K562 (cell line): ENCODE measurements around the gene LIN28A. TPM values are rescaled to one million over a fixed set of nuclear protein-coding genes. Genes with fewer than 3 reads are reported as not detected.

Source experiments
- ATF4 ChIP-seq: fragments of 450-650 bp; formaldehyde crosslinking; IDR thresholded peaks from 2 replicates; pipeline ENCODE4 v1.4.0; 2022; ENCODE audit warnings: mild to moderate bottlenecking, moderate library complexity
- CLOCK ChIP-seq: fragments of 250-450 bp; sonication (Bioruptor Pico); IDR thresholded peaks from 2 replicates; pipeline ENCODE4 v1.4.0; 2020; ENCODE audit warnings: mild to moderate bottlenecking, moderate library complexity, borderline replicate concordance
- CREB3 ChIP-seq: fragments of 450-650 bp; conservative IDR thresholded peaks from 2 replicates; pipeline ENCODE4 v1.6.1; 2016; ENCODE audit warnings: missing genetic modification characterization, low read depth, mild to moderate bottlenecking, missing compliant biosample characterization, moderate library complexity
- ERF ChIP-seq: fragments of 450-650 bp; formaldehyde crosslinking; IDR thresholded peaks from 2 replicates; pipeline ENCODE4 v1.4.0; 2020; ENCODE audit warnings: mild to moderate bottlenecking, mixed read lengths
- HCFC1 ChIP-seq: IDR thresholded peaks from 2 replicates; pipeline ENCODE4 v1.6.1; 2012; ENCODE audit warnings: low read depth, low read length, improper control_type of control experiment
- IRF1 ChIP-seq: sonication (generic); formaldehyde crosslinking; IDR thresholded peaks from 2 replicates; pipeline ENCODE4 v1.8.0; 2022; ENCODE audit warnings: missing genetic modification reagents, mild to moderate bottlenecking, borderline replicate concordance
- NCOA4 ChIP-seq: fragments of 450-650 bp; IDR thresholded peaks from 2 replicates; pipeline ENCODE4 v1.6.1; 2018; ENCODE audit warnings: mild to moderate bottlenecking; ENCODE audit not compliant: partially characterized antibody
- PHF8 ChIP-seq: fragments of 200-600 bp; sonication (generic); IDR thresholded peaks from 2 replicates; pipeline ENCODE4 v1.6.1; 2012; ENCODE audit warnings: mixed run types, mild to moderate bottlenecking, inconsistent platforms, low read length, moderate library complexity, borderline replicate concordance
- RBBP5 ChIP-seq: fragments of 200-600 bp; sonication (generic); IDR thresholded peaks from 2 replicates; pipeline ENCODE4 v1.6.1; 2012; ENCODE audit warnings: borderline replicate concordance, mild to moderate bottlenecking, low read length, control low read depth, inconsistent platforms; ENCODE audit not compliant: insufficient read depth, poor library complexity, severe bottlenecking
- TFAP4 ChIP-seq: sonication (generic); formaldehyde crosslinking; IDR thresholded peaks from 2 replicates; pipeline ENCODE4 v1.8.0; 2022; ENCODE audit warnings: missing genetic modification reagents, mild to moderate bottlenecking, moderate library complexity, borderline replicate concordance
- VEZF1 ChIP-seq: fragments of 200-800 bp; sonication (Bioruptor generic); IDR thresholded peaks from 2 replicates; pipeline ENCODE4 v1.6.1; 2017; ENCODE audit warnings: missing genetic modification characterization, missing compliant biosample characterization
- ZBTB7A ChIP-seq: IDR thresholded peaks from 2 replicates; pipeline ENCODE4 v1.6.1; 2011; ENCODE audit warnings: low read depth, mild to moderate bottlenecking, low read length, moderate library complexity, borderline replicate concordance; ENCODE audit not compliant: control insufficient read depth
- ZC3H4 ChIP-seq: sonication (generic); formaldehyde crosslinking; IDR thresholded peaks from 2 replicates; pipeline ENCODE4 v1.9.0; 2021; ENCODE audit warnings: missing genetic modification reagents, borderline replicate concordance
- ZNF124 ChIP-seq: sonication (generic); formaldehyde crosslinking; IDR thresholded peaks from 2 replicates; pipeline ENCODE4 v1.8.1; 2022; ENCODE audit warnings: missing genetic modification reagents
- ZNF444 ChIP-seq: fragments of 250-450 bp; sonication (Bioruptor Pico); IDR thresholded peaks from 2 replicates; pipeline ENCODE4 v1.4.0; 2020; ENCODE audit warnings: mild to moderate bottlenecking, moderate library complexity
- ZNF764 ChIP-seq: fragments of 250-450 bp; sonication (Bioruptor Pico); IDR thresholded peaks from 2 replicates; pipeline ENCODE4 v1.4.0; 2020; ENCODE audit warnings: low read depth, mild to moderate bottlenecking, moderate library complexity
- ZNF830 ChIP-seq: fragments of 250-450 bp; sonication (Bioruptor Pico); IDR thresholded peaks from 2 replicates; pipeline ENCODE4 v1.5.0; 2021; ENCODE audit warnings: mild to moderate bottlenecking
- polyA plus RNA-seq, 8 experiments: library from polyadenylated mRNA; depleted of rRNA in 4 of 8; stranded (reverse) in 5 of 8; unstranded in 3 of 8; fragments of >200 nt; fragmentation: Nextera tagmentation in 2 of 8; fragmentation: Illumina TruSeq in 1 of 8; extraction: Ambion mirVana in 2 of 8; extraction: Trizol in 1 of 8; gene quantifications; 2 replicates each; pipeline versions ENCODE4 v1.2.1 to v1.2.3, GENCODE V29; 2011 to 2014; ENCODE audit warnings: inconsistent platforms in 1 of 8, missing spikeins in 1 of 8
- total RNA-seq, 7 experiments: library from RNA; depleted of rRNA in 6 of 7; stranded (reverse); fragments of >200 nt in 6 of 7; fragmentation: Illumina TruSeq in 2 of 7; extraction: Trizol in 2 of 7; gene quantifications; 2 replicates each; pipeline versions ENCODE4 v1.2.1 to v1.2.3, GENCODE V29; 2011 to 2021; ENCODE audit warnings: low replicate concordance in 1 of 7

LIN28A gene
- total and polyA plus RNA-seq, 9 of the 15 experiments (the other 6 are each of a cell fraction or from before 2014, with no cell fraction given): 0.80 to 5.4 (median 3.9) TPM

GRCh38 chr1:26472320-26472900 lies 61.8 kb downstream of the LIN28A start, which contains the start of gene HMGN2 (continued):
- TF ChIP-seq RBBP5: peak; percentile 72
- TF ChIP-seq CLOCK (CRISPR knock-in tag): 0 out of 2 replicates have a peak, but pooled peaks have one; percentile 10
- peak; percentile 86 for TF ChIP-seq PHF8
- no peak for TF ChIP-seq IRF1 (CRISPR knock-in tag)
- TF ChIP-seq TFAP4 (CRISPR knock-in tag): no peak; the same call in 1 of the 2 replicates
- TF ChIP-seq ZNF764: 0 out of 2 replicates have a peak, but pooled peaks have one; percentile 48
- peak; percentile 71; the same call in 1 of the 2 replicates for TF ChIP-seq CREB3 (tag)
- peak; percentile 11; the same call in 1 of the 2 replicates for TF ChIP-seq ZNF444 (CRISPR knock-in tag)
- TF ChIP-seq ATF4 (CRISPR knock-in tag): peak; percentile 45; the same call in 1 of the 2 replicates
- TF ChIP-seq NCOA4: no peak
- peak; percentile 98 for TF ChIP-seq ERF (CRISPR knock-in tag)
- TF ChIP-seq ZC3H4: peak; percentile 71; the same call in 1 of the 2 replicates
- TF ChIP-seq ZBTB7A: peak; percentile 33; the same call in 1 of the 2 replicates
- TF ChIP-seq VEZF1 (CRISPR knock-in tag): peak; percentile 91
- peak; percentile 96 for TF ChIP-seq ZNF830 (CRISPR knock-in tag)
- TF ChIP-seq HCFC1: peak; percentile 10; the same call in 1 of the 2 replicates
- TF ChIP-seq ZNF124 (CRISPR knock-in tag): peak; percentile 62; the same call in 1 of the 2 replicates
